Right lobe of liver (tissue), 6 donors: ENCODE data around the gene SLC2A6. TPM values are rescaled to one million over a fixed set of nuclear protein-coding genes. Genes with fewer than 3 reads are reported as not detected.

Experiments
- ATAC-seq, 4 donors: fragments of 200-7000 bp; cut with Tn5 transposase; one replicate each; pipeline ENCODE4 v1.9.1; 2020; ENCODE audit warnings: mild to moderate bottlenecking in 4 of 4, moderate library complexity in 4 of 4
- DNase-seq, 3 donors: peaks; one replicate each; pipeline ENCODE4 v3.0.0-alpha.2; 2020
- H3K27ac ChIP-seq, 3 donors: fragments of 200-600 bp; one replicate each; pipeline ENCODE4 v1.8.0; 2022
- H3K27me3 ChIP-seq, 2 donors: fragments of 200-600 bp; one replicate each; pipeline ENCODE4 v1.8.0; 2022
- H3K36me3 ChIP-seq, 4 donors: fragments of 200-600 bp; sonication (generic) in 1 of 4; one replicate each; pipeline versions ENCODE4 v1.5.1 to v1.8.0; 2017 to 2022; ENCODE audit warnings: control low read depth in 1 of 4
- H3K4me1 ChIP-seq, 4 donors: fragments of 200-600 bp; sonication (generic) in 1 of 4; one replicate each; pipeline versions ENCODE4 v1.5.1 to v1.8.0; 2017 to 2022; ENCODE audit warnings: control low read depth in 1 of 4
- H3K4me3 ChIP-seq, 3 donors: fragments of 200-600 bp; one replicate each; pipeline ENCODE4 v1.8.0; 2022
- H3K9me3 ChIP-seq, 4 donors: fragments of 200-600 bp; sonication (generic) in 1 of 4; one replicate each; pipeline versions ENCODE4 v1.5.1 to v1.8.0; 2017 to 2022; ENCODE audit warnings: control low read depth in 1 of 4
- POLR2A ChIP-seq: fragments of 450-650 bp; IDR thresholded peaks from one replicate; pipeline ENCODE4 v1.6.1; 2017; ENCODE audit warnings: antibody characterized with exemption, mild to moderate bottlenecking
- WGBS: methylation state at CpG from one replicate; pipeline ENCODE4 v1.1.6; 2018; ENCODE audit warnings: low coverage, low lambda C conversion rate; ENCODE audit not compliant: insufficient coverage; ENCODE audit errors: missing lambda C conversion rate; 5-methylcytosine and 5-hydroxymethylcytosine counted together
- intact Hi-C, 2 donors: fragments of 100-400 bp; cut with DNase I; formaldehyde crosslinking; loops; one replicate each; pipeline versions ENCODE4 v1.11.2 to v1.14.1; 2022
- total RNA-seq, 6 experiments: library from RNA; depleted of rRNA in 2 of 6; stranded (reverse); fragments of >200 nt in 2 of 6; fragmentation: NEBNext Ultra II Directional in 3 of 6; extraction: Animal tissue kit (Norgen Biotek cat#: 25700) in 3 of 6; gene quantifications; one replicate each; pipeline versions ENCODE4 v1.1.0 to v1.2.4, GENCODE V29; 2016 to 2023
- TF ChIP-seq, protein P1 (sequence below), 4 donors: fragments of 200-600 bp in 3 of 4; fragments of 450-650 bp in 1 of 4; IDR thresholded peaks; one replicate each; pipeline versions ENCODE4 v1.5.1 to v1.8.0; 2016 to 2022; ENCODE audit warnings: antibody characterized with exemption in 4 of 4, mild to moderate bottlenecking in 2 of 4
- donor health status: DM: no; HTN: yes; CAD: no.
- donor health status: DM: no; HTN: no; CAD: no.
- donor health status: DM: no; HTN: no; CAD: no.
- donor health status: DM: no; HTN: yes; CAD: no.
- donor health status: DM: no; HTN: yes; CAD: no.

The SLC2A6 gene
- total RNA-seq, 6 experiments from 2014 or later, result 0.88 to 6.8 (median 2.8) TPM

GRCh38 chr9:133455936-133456335 is 23.0 kb downstream of the SLC2A6 start:
- intact Hi-C loops, result no loop called here
- no peak for TF ChIP-seq POLR2A
- TF ChIP-seq, protein P1, sequence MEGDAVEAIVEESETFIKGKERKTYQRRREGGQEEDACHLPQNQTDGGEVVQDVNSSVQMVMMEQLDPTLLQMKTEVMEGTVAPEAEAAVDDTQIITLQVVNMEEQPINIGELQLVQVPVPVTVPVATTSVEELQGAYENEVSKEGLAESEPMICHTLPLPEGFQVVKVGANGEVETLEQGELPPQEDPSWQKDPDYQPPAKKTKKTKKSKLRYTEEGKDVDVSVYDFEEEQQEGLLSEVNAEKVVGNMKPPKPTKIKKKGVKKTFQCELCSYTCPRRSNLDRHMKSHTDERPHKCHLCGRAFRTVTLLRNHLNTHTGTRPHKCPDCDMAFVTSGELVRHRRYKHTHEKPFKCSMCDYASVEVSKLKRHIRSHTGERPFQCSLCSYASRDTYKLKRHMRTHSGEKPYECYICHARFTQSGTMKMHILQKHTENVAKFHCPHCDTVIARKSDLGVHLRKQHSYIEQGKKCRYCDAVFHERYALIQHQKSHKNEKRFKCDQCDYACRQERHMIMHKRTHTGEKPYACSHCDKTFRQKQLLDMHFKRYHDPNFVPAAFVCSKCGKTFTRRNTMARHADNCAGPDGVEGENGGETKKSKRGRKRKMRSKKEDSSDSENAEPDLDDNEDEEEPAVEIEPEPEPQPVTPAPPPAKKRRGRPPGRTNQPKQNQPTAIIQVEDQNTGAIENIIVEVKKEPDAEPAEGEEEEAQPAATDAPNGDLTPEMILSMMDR (IDR thresholded peaks at IDR 0.05), result no peak
- H3K27ac ChIP-seq, result no peak overlapping the region
- no peaks in the 10 kb centered on the region for H3K36me3 ChIP-seq
- no peaks in the 10 kb centered on the region for H3K27me3 ChIP-seq
- H3K4me3 ChIP-seq, result no peak overlapping the region
- no peak for ATAC-seq
- no peaks in the 10 kb centered on the region for H3K9me3 ChIP-seq
- DNase-seq, result no peak
- no CpG with 5 or more reads among the region's 11 CpGs for WGBS
- H3K4me1 ChIP-seq, result peaks cover 0 to 4% (median under 1%) of the 10 kb centered on the region in 4 donors

GRCh38 chr9:133454943-133455673 is 23.8 kb downstream of the SLC2A6 start:
- H3K9me3 ChIP-seq, result no peaks in the 10 kb centered on the region
- ATAC-seq, result no peak
- H3K27ac ChIP-seq, result no peak overlapping the region
- no peak for TF ChIP-seq POLR2A
- TF ChIP-seq, protein P1 (IDR thresholded peaks at IDR 0.05), result no peak
- WGBS, result 73% methylated on average over 3 of the region's 20 CpGs
- intact Hi-C loops, result no loop called here
- H3K27me3 ChIP-seq, result no peaks in the 10 kb centered on the region
- H3K4me1 ChIP-seq, result peaks cover 0 to 3% (median 0%) of the 10 kb centered on the region in 4 donors
- DNase-seq, result no peak
- H3K36me3 ChIP-seq, result no peaks in the 10 kb centered on the region
- H3K4me3 ChIP-seq, result no peak overlapping the region

DNA sequence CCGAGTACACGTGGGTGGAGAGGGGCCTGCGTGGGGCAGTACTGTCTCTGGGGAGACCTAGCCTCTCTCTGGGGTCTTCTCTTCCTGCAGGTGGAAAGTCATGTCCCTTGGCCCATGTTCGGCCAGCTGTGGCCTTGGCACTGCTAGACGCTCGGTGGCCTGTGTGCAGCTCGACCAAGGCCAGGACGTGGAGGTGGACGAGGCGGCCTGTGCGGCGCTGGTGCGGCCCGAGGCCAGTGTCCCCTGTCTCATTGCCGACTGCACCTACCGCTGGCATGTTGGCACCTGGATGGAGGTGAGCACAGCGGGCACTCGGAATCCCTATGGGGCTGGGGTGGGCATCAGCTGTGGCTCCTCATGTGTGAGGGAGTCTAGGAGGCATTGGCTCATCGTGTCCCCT is 24.6 kb downstream of the SLC2A6 start:
- ATAC-seq (no peak), DNase-seq (no peak)
- no peaks in the 10 kb centered on the region for H3K36me3 ChIP-seq
- H3K27me3 ChIP-seq, result no peaks in the 10 kb centered on the region
- H3K4me3 ChIP-seq, result no peak overlapping the region
- H3K9me3 ChIP-seq, result no peaks in the 10 kb centered on the region
- H3K27ac ChIP-seq, result no peak overlapping the region
- no peak for TF ChIP-seq POLR2A
- TF ChIP-seq, protein P1 (IDR thresholded peaks at IDR 0.05), result no peak
- intact Hi-C loops, result no loop called here
- 88% methylated on average over 3 of the region's 19 CpGs for WGBS
- peaks cover 0 to 3% (median 0%) of the 10 kb centered on the region in 4 donors for H3K4me1 ChIP-seq

GRCh38 chr9:133453651-133454050 is 25.2 kb downstream of the SLC2A6 start:
- no peaks in the 10 kb centered on the region for H3K27me3 ChIP-seq
- TF ChIP-seq, protein P1 (IDR thresholded peaks at IDR 0.05), result no peak
- TF ChIP-seq POLR2A, result no peak
- H3K27ac ChIP-seq, result no peak overlapping the region
- intact Hi-C loops, result no loop called here
- ATAC-seq (no peak), DNase-seq (no peak)
- H3K4me1 ChIP-seq, result peaks cover 0 to 4% (median 2%) of the 10 kb centered on the region in 4 donors
- 89% methylated on average over 3 of the region's 11 CpGs for WGBS
- no peaks in the 10 kb centered on the region for H3K9me3 ChIP-seq
- no peak overlapping the region for H3K4me3 ChIP-seq
- no peaks in the 10 kb centered on the region for H3K36me3 ChIP-seq
